ENCODE data around the gene THPO. TPM values are rescaled to one million over a fixed set of nuclear protein-coding genes. Genes with fewer than 3 reads are reported as not detected.

Gene THPO
- total and polyA plus RNA-seq, 8 donors, result 0.38 to 1.8 (median 0.93) TPM; not detected in 5

- peaks cover 0 to 7% (median 2%) of the 10 kb centered on the region in 4 donors for H3K36me3 ChIP-seq
- peak in 1 of 2 donors; percentile 58 for DNase-seq
- peak within 1 kb of the TSS; percentile 15 to 79 (median 71) for H3K27ac ChIP-seq
- no peaks in the 10 kb centered on the region for H3K9me3 ChIP-seq
- WGBS, 5 donors, result 26 to 50% (median 42%) methylated on average over 10 to 52 of the region's 71 CpGs
- no peak for TF ChIP-seq EP300 (IDR thresholded peaks at IDR 0.05)
- no peak for TF ChIP-seq CTCF (IDR thresholded peaks at IDR 0.05)
- no peak for TF ChIP-seq POLR2AphosphoS5 (IDR thresholded peaks at IDR 0.05)
- TF ChIP-seq POLR2A (IDR thresholded peaks at IDR 0.05), result no peak
- intact Hi-C loops (cut with DNase I; ENCODE audit: low total_unique reads), result loop anchor here (10.0 kb wide), 1 partner anchor 135 kb away; no protein-coding TSS in a partner anchor
- peak within 1 kb of the TSS; percentile 57 to 62 (median 60) for H3K4me3 ChIP-seq
- H3K27me3 ChIP-seq, result peaks cover 0 to 71% (median 32%) of the 10 kb centered on the region in 3 donors
- peaks cover 23 to 45% (median 37%) of the 10 kb centered on the region in 4 donors for H3K4me1 ChIP-seq
Observed at GRCh38 chr3:184379358-184380184, 1.6 kb upstream of the THPO start, which contains the start of gene CHRD. Gene CHRD, plus strand, starts transcription at chr3:184380054. Its CDS starts 265 bp downstream, at chr3:184380319.

- WGBS, 5 donors, result 73 to 78% (median 75%) methylated on average over 10 of the region's 10 CpGs
- peaks cover 0 to 71% (median 32%) of the 10 kb centered on the region in 3 donors for H3K27me3 ChIP-seq
Observed at GRCh38 chr3:184378651-184379357, 797 bp upstream of the THPO start.

GRCh38 chr3:184377374-184377773 lies 633 bp downstream of the THPO start:
- intact Hi-C loops (cut with DNase I; ENCODE audit: low total_unique reads), result loop anchor here (10.0 kb wide), 1 partner anchor 137 kb away; no protein-coding TSS in a partner anchor
- no peak for TF ChIP-seq CTCF (IDR thresholded peaks at IDR 0.05)
- no peak for TF ChIP-seq EP300 (IDR thresholded peaks at IDR 0.05)
- Histone ChIP-seq H3K4me1 (peaks cover 23 to 45% (median 37%) of the 10 kb centered on the region in 4 donors), H3K27ac (peak overlapping the region in 4 of 5 donors; percentile 28 to 79 (median 74)), H3K27me3 (peaks cover 0 to 62% (median 32%) of the 10 kb centered on the region in 3 donors), H3K4me3 (no peak overlapping the region), H3K9me3 (no peaks in the 10 kb centered on the region), H3K36me3 (no peaks in the 10 kb centered on the region)
- 47 to 63% (median 57%) methylated on average over 5 of the region's 5 CpGs for WGBS, 5 donors
- no peak for DNase-seq

More at GRCh38 chr3:184378651-184379357, 797 bp upstream of the THPO start:
- peaks cover 0 to 7% (median 0%) of the 10 kb centered on the region in 4 donors for H3K36me3 ChIP-seq
- no peak for DNase-seq
- TF ChIP-seq CTCF (IDR thresholded peaks at IDR 0.05) (no peak), POLR2A (IDR thresholded peaks at IDR 0.05) (no peak), EP300 (IDR thresholded peaks at IDR 0.05) (no peak), POLR2AphosphoS5 (IDR thresholded peaks at IDR 0.05) (no peak)
- H3K9me3 ChIP-seq, result no peaks in the 10 kb centered on the region
- intact Hi-C loops (cut with DNase I; ENCODE audit: low total_unique reads), result loop anchor here (10.0 kb wide), 1 partner anchor 136 kb away; no protein-coding TSS in a partner anchor
- H3K27ac ChIP-seq, result peak overlapping the region in 4 of 5 donors; percentile 39 to 79 (median 74)
- H3K4me3 ChIP-seq, result no peak overlapping the region
- H3K4me1 ChIP-seq, result peaks cover 23 to 45% (median 37%) of the 10 kb centered on the region in 4 donors

All from stomach (tissue), 9 donors.